Naive thymus-derived CD4-positive, alpha-beta T cell (primary cell): Measurements from ENCODE around the gene GRB14. TPM values are rescaled to one million over a fixed set of nuclear protein-coding genes. Genes with fewer than 3 reads are reported as not detected.

Experiments used
- ATAC-seq: fragments of 150-1000 bp; cut with Tn5 transposase; 2 replicates; pipeline ENCODE4 v1.10.0; 2021; ENCODE audit warnings: mild to moderate bottlenecking, moderate library complexity
- CTCF ChIA-PET: fragments of 350-600 bp; sonication (Branson Sonifier 250); formaldehyde crosslinking; loops from one replicate; lab custom pipeline; 2021; ENCODE audit warnings: antibody characterized with exemption; lab: Charles Lee
- POLR2A ChIA-PET: fragments of 350-600 bp; sonication (Branson Sonifier 250); formaldehyde crosslinking; loops from one replicate; lab custom pipeline; 2021; ENCODE audit warnings: antibody characterized with exemption, inconsistent platforms; lab: Charles Lee
- DNase-seq, 9 donors: peaks; one replicate each; pipeline versions ENCODE4 v3.0.0 to v3.0.0-alpha.2; 2020 to 2022; ENCODE audit warnings: mixed read lengths in 1 of 9
- H3K27ac ChIP-seq: one replicate; pipeline ENCODE4 v1.7.0; 2013; ENCODE audit warnings: mild to moderate bottlenecking, low read depth, low read length, moderate library complexity
- H3K27me3 ChIP-seq, 2 donors: one replicate each; pipeline ENCODE4 v1.7.0; 2013; ENCODE audit warnings: low read length in 2 of 2, mild to moderate bottlenecking in 2 of 2, moderate library complexity in 2 of 2; ENCODE audit not compliant: control insufficient read depth in 2 of 2, insufficient read depth in 2 of 2
- H3K36me3 ChIP-seq, 3 experiments: 1 replicate in 2 of 3; 2 replicates in 1 of 3; pipeline ENCODE4 v1.7.0; 2013; ENCODE audit warnings: low read length in 3 of 3, mild to moderate bottlenecking in 3 of 3, moderate library complexity in 1 of 3; ENCODE audit not compliant: insufficient read depth in 3 of 3, control insufficient read depth in 2 of 3
- H3K4me1 ChIP-seq, 2 donors: one replicate each; pipeline ENCODE4 v1.7.0; 2013; ENCODE audit warnings: low read length in 2 of 2, mild to moderate bottlenecking in 2 of 2, moderate library complexity in 1 of 2; ENCODE audit not compliant: control insufficient read depth in 2 of 2, insufficient read depth in 2 of 2
- H3K4me3 ChIP-seq: 2 replicates; pipeline ENCODE4 v1.7.0; 2013; ENCODE audit warnings: mild to moderate bottlenecking, low read length
- H3K9me3 ChIP-seq, 3 experiments: 1 replicate in 2 of 3; 2 replicates in 1 of 3; pipeline ENCODE4 v1.7.0; 2013; ENCODE audit warnings: low read length in 3 of 3; ENCODE audit not compliant: control insufficient read depth in 2 of 3
- H3K27ac Mint-ChIP-seq, 9 donors: one replicate each; pipeline ENCODE4 v1.8.0; 2020 to 2022; ENCODE audit warnings: mixed read lengths in 9 of 9, mild to moderate bottlenecking in 8 of 9, moderate library complexity in 5 of 9, inconsistent platforms in 2 of 9
- H3K27me3 Mint-ChIP-seq, 5 donors: one replicate each; pipeline ENCODE4 v1.8.0; 2021 to 2022; ENCODE audit warnings: mixed read lengths in 5 of 5, mild to moderate bottlenecking in 1 of 5
- H3K36me3 Mint-ChIP-seq, 5 donors: one replicate each; pipeline ENCODE4 v1.8.0; 2020 to 2022; ENCODE audit warnings: mixed read lengths in 5 of 5, mild to moderate bottlenecking in 3 of 5, inconsistent platforms in 1 of 5
- H3K4me1 Mint-ChIP-seq, 7 donors: one replicate each; pipeline ENCODE4 v1.8.0; 2020 to 2022; ENCODE audit warnings: mixed read lengths in 7 of 7, mild to moderate bottlenecking in 3 of 7, inconsistent platforms in 1 of 7
- H3K4me3 Mint-ChIP-seq, 10 donors: one replicate each; pipeline ENCODE4 v1.8.0; 2020 to 2022; ENCODE audit warnings: mild to moderate bottlenecking in 10 of 10, mixed read lengths in 10 of 10, moderate library complexity in 6 of 10, inconsistent platforms in 2 of 10
- H3K9me3 Mint-ChIP-seq, 11 donors: one replicate each; pipeline ENCODE4 v1.8.0; 2020 to 2022; ENCODE audit warnings: mixed read lengths in 11 of 11, mild to moderate bottlenecking in 4 of 11, inconsistent platforms in 1 of 11, moderate library complexity in 1 of 11
- intact Hi-C, 2 donors: fragments of 100-400 bp; cut with micrococcal nuclease; formaldehyde crosslinking; loops; one replicate each; pipeline ENCODE4 v1.15.1; 2023
- polyA plus RNA-seq, 2 donors: library from polyadenylated mRNA; unstranded; fragments of 300-500 nt; fragmentation: Illumina TruSeq; gene quantifications; one replicate each; pipeline ENCODE4 v1.2.3, GENCODE V29; 2021
- total RNA-seq, 6 experiments: library from RNA in 5 of 6; stranded (reverse) in 5 of 6; gene quantifications; 1 replicate in 5 of 6; 2 replicates in 1 of 6; pipeline ENCODE4 v1.2.3 and lab custom pipeline; 2021 to 2026

Gene GRB14
- total and polyA plus RNA-seq, 7 experiments from 2014 or later = not detected

DNA sequence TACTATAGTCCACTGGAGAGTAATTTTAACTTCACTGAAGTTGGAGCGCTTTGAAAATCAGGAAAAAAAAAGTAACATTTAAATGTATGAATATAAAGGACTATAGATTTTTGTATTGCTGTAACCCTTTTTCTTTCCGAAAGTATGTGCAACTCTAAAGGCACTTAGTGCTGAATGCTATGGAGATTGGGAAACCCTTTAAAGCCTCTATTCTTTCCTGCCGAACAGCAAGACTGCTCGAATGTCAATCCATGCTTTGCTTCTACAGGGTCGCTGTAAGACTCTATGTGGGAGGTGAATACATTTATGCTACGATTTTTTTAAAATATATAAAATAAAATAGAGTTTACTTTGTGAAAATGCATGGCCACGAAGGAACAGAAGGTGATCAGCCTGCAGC is 825 bp downstream of the GRB14 start:
- no peak for ATAC-seq
- Mint-ChIP-seq H3K36me3 (no peaks in the 10 kb centered on the region), H3K4me3 (peak overlapping the region in 3 of 10 donors; percentile 24 to 54 (median 47)), H3K27me3 (peaks cover 31 to 51% (median 41%) of the 10 kb centered on the region in 5 donors), H3K9me3 (peaks cover 0 to 6% (median 0%) of the 10 kb centered on the region in 11 donors), H3K27ac (no peak overlapping the region), H3K4me1 (peaks cover 0 to 10% (median 2%) of the 10 kb centered on the region in 7 donors)
- no peaks in the 10 kb centered on the region for H3K27me3 ChIP-seq
- ChIA-PET POLR2A (no interaction called here), CTCF (no interaction called here)
- no peaks in the 10 kb centered on the region for H3K4me1 ChIP-seq
- intact Hi-C loops = no loop called here
- H3K4me3 ChIP-seq = no peak overlapping the region
- no peaks in the 10 kb centered on the region for H3K9me3 ChIP-seq
- no peaks in the 10 kb centered on the region for H3K36me3 ChIP-seq
- DNase-seq = no peak
- H3K27ac ChIP-seq = no peak overlapping the region

DNA sequence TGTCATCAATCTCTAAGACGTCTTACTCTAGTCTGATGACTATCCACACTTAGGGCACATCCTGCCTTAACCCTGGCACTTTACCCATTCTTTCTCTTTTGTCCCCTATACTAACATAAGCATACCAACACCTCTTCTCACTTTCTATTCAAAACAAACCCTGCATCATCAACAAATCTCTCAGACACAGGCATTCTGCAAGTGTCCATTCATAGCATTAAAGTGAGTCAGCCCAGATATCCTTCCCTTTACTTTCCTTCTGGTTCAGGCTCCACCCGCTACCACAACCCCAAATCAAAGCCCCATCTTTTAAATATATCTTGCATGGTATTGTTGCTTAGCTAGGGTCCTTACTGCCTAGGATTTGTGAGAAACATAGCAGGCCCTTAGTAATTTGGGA is 3.8 kb downstream of the GRB14 start:
- ATAC-seq = no peak
- Mint-ChIP-seq H3K36me3 (no peaks in the 10 kb centered on the region), H3K9me3 (peaks cover 0 to 6% (median 0%) of the 10 kb centered on the region in 11 donors)

DNA sequence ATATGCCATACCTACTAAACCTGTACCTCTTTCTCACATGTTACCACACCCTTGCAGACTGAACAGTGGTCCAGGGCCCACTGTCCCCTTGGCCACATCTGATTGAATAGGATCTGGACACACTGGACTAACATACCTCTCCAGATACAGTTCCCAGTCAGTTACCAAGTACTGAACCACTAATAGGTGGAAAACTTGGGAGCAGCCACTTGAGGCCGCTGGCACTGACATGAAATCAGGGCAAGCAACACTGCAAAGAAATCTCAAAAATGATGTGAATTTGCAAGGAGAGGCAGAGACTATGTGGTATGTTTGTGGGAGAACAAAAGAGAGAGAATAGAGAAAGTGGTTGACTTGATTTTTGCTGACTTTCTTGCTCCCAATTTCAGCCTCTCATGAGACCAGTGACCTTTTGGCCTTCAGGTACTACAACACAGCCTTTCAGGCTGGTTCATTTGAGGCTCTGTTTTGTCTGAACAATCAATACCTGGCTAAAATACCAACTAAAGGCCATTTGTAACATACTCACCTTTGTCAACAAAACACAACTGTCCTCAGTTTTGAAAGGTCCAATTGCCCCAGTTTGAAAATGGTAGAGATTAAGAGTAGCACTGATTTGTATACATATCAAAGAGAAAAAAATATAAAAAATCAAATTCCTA is 7.8 kb downstream of the GRB14 start:
- H3K27me3 Mint-ChIP-seq = peaks cover 0 to 5% (median 4%) of the 10 kb centered on the region in 5 donors
- POLR2A ChIA-PET = no interaction called here
- H3K36me3 ChIP-seq = no peaks in the 10 kb centered on the region
- H3K4me1 Mint-ChIP-seq = no peaks in the 10 kb centered on the region
- no peaks in the 10 kb centered on the region for H3K27me3 ChIP-seq
- H3K36me3 Mint-ChIP-seq = no peaks in the 10 kb centered on the region
- no peak overlapping the region for H3K4me3 Mint-ChIP-seq
- H3K9me3 Mint-ChIP-seq = peaks cover 0 to 9% (median 2%) of the 10 kb centered on the region in 11 donors
- ATAC-seq (no peak), DNase-seq (no peak)
- no peaks in the 10 kb centered on the region for H3K4me1 ChIP-seq
- H3K4me3 ChIP-seq = no peak overlapping the region
- CTCF ChIA-PET = no interaction called here
- no peaks in the 10 kb centered on the region for H3K9me3 ChIP-seq
- no peak overlapping the region for H3K27ac Mint-ChIP-seq
- intact Hi-C loops = no loop called here
- no peak overlapping the region for H3K27ac ChIP-seq

More for the DNA sequence above, 3.8 kb downstream of the GRB14 start:
- H3K4me3 Mint-ChIP-seq = no peak overlapping the region
- H3K4me1 ChIP-seq = no peaks in the 10 kb centered on the region
- H3K27ac ChIP-seq = no peak overlapping the region
- H3K4me1 Mint-ChIP-seq = peaks cover 0 to 10% (median 2%) of the 10 kb centered on the region in 7 donors
- H3K9me3 ChIP-seq = no peaks in the 10 kb centered on the region
- intact Hi-C loops = no loop called here
- no peak overlapping the region for H3K27ac Mint-ChIP-seq
- ChIA-PET CTCF (no interaction called here), POLR2A (no interaction called here)
- H3K4me3 ChIP-seq = no peak overlapping the region
- peaks cover 24 to 33% (median 29%) of the 10 kb centered on the region in 5 donors for H3K27me3 Mint-ChIP-seq
- H3K27me3 ChIP-seq = no peaks in the 10 kb centered on the region
- DNase-seq = no peak
- H3K36me3 ChIP-seq = no peaks in the 10 kb centered on the region

DNA sequence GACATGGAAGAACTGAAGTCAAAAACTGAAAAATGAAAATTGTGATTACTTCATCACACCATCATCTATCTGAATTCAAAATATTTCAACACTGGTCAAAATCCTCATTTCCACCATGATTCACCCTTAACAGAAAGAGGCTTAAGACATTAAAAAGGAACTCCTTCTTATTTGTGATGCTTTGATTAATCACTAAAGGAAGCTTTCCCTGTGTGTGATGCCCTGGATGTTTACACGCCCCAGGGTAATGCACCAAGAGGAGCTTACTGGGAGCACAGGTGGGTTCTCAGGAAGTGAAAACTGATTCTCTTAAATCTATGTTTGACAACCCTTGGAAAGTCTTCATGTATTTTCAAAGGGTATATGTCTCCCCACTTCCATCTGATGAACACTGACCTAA is 11.5 kb downstream of the GRB14 start:
- Mint-ChIP-seq H3K4me3 (no peak overlapping the region), H3K4me1 (no peaks in the 10 kb centered on the region), H3K27ac (no peak overlapping the region), H3K27me3 (no peaks in the 10 kb centered on the region), H3K9me3 (peaks cover 0 to 13% (median 0%) of the 10 kb centered on the region in 11 donors), H3K36me3 (peaks cover 0 to 4% (median 0%) of the 10 kb centered on the region in 5 donors)
- CTCF ChIA-PET = no interaction called here
- ATAC-seq (no peak), DNase-seq (no peak)
- Histone ChIP-seq H3K27me3 (no peaks in the 10 kb centered on the region), H3K36me3 (no peaks in the 10 kb centered on the region), H3K4me3 (no peak overlapping the region), H3K27ac (no peak overlapping the region), H3K9me3 (no peaks in the 10 kb centered on the region), H3K4me1 (no peaks in the 10 kb centered on the region)
- POLR2A ChIA-PET = no interaction called here
- intact Hi-C loops = no loop called here

DNA sequence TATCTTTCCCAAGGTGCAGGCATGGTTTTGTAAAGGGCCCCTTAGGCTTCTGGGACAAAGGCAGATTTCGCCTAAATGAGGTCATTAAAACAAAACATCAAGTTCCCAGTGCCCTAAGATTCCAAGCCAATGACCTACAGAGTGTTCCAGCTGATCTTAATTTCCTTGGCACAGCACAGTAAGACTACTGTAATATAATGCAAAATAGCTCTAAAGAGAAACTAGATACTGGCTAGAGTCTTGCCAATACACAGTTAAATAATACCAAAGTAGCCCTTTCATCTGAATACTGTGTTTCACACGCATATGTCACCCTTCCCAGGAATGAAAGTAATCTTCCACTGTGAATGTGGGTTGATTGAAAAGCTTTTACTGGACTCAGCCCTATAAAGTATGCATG is 14.7 kb downstream of the GRB14 start:
- Mint-ChIP-seq H3K9me3 (peaks cover 0 to 15% (median 0%) of the 10 kb centered on the region in 11 donors), H3K27ac (no peak overlapping the region), H3K4me1 (no peaks in the 10 kb centered on the region), H3K4me3 (no peak overlapping the region), H3K27me3 (no peaks in the 10 kb centered on the region), H3K36me3 (peaks cover 0 to 4% (median 0%) of the 10 kb centered on the region in 5 donors)
- Histone ChIP-seq H3K36me3 (no peaks in the 10 kb centered on the region), H3K4me3 (no peak overlapping the region), H3K9me3 (no peaks in the 10 kb centered on the region), H3K27me3 (no peaks in the 10 kb centered on the region), H3K4me1 (no peaks in the 10 kb centered on the region), H3K27ac (no peak overlapping the region)
- ATAC-seq (no peak), DNase-seq (no peak)
- ChIA-PET CTCF (no interaction called here), POLR2A (no interaction called here)
- intact Hi-C loops = no loop called here

DNA sequence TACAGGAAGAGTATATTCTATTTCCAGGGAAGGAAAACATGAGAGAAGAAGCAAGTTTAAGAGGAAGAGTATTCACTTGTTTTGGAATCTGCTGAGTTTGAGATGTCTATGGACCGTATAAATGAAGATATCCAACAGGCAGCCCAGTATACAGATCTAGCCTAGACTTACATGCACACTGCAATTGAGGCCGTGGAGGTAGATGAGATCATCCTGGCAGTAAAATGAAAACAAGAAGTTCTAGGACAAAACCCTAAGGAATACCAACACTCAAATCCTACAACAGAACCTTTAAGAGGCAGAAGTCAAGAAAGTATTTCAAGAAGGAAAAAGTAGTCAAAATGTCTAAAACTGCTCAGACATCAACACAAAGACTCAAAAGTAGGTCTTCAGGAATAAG is 16.0 kb downstream of the GRB14 start:
- H3K27ac Mint-ChIP-seq = no peak overlapping the region
- Histone ChIP-seq H3K4me1 (no peaks in the 10 kb centered on the region), H3K27me3 (no peaks in the 10 kb centered on the region), H3K9me3 (no peaks in the 10 kb centered on the region), H3K4me3 (no peak overlapping the region), H3K36me3 (no peaks in the 10 kb centered on the region), H3K27ac (no peak overlapping the region)
- H3K9me3 Mint-ChIP-seq = peaks cover 0 to 15% (median 0%) of the 10 kb centered on the region in 11 donors
- ATAC-seq (no peak), DNase-seq (no peak)
- peaks cover 0 to 4% (median 0%) of the 10 kb centered on the region in 5 donors for H3K36me3 Mint-ChIP-seq
- H3K4me3 Mint-ChIP-seq = no peak overlapping the region
- H3K27me3 Mint-ChIP-seq = no peaks in the 10 kb centered on the region
- no peaks in the 10 kb centered on the region for H3K4me1 Mint-ChIP-seq
- ChIA-PET CTCF (interaction anchor here (0.6 kb wide), 1 partner anchor 478 kb away, joined by 3 read pairs; no protein-coding TSS in a partner anchor), POLR2A (no interaction called here)
- intact Hi-C loops = no loop called here

DNA sequence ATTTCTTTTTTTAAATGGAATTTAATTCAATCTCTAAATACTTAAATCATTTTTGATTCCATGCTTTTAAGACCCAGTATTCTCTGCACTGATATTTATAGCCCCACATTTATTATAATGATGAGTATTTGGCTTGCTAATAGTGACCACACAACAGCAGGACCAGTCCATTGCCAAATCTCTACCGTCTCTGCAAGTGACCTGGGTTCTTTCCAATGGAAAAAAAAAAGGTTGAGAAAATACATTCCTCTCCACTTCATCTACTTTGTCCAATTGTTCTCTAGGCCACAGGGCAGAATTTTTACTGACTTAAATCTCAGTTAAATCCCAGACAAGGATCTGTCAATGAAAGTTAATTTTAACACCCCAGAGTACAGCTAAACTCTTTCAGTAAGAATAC is 20.5 kb downstream of the GRB14 start:
- Mint-ChIP-seq H3K27ac (no peak overlapping the region), H3K4me1 (no peaks in the 10 kb centered on the region)
- intact Hi-C loops = loop anchor here in 1 of 2 donors (5.0 kb wide), 1 partner anchor 1433 kb away; no protein-coding TSS in a partner anchor

More for the DNA sequence above, 20.5 kb downstream of the GRB14 start:
- H3K36me3 Mint-ChIP-seq = peaks cover 0 to 4% (median 0%) of the 10 kb centered on the region in 5 donors
- Histone ChIP-seq H3K4me1 (no peaks in the 10 kb centered on the region), H3K27ac (no peak overlapping the region), H3K36me3 (no peaks in the 10 kb centered on the region), H3K27me3 (no peaks in the 10 kb centered on the region), H3K9me3 (no peaks in the 10 kb centered on the region), H3K4me3 (no peak overlapping the region)
- CTCF ChIA-PET = no interaction called here
- no peak for ATAC-seq
- no peaks in the 10 kb centered on the region for H3K27me3 Mint-ChIP-seq
- POLR2A ChIA-PET = no interaction called here
- DNase-seq = no peak
- no peak overlapping the region for H3K4me3 Mint-ChIP-seq
- H3K9me3 Mint-ChIP-seq = peaks cover 0 to 15% (median 0%) of the 10 kb centered on the region in 11 donors
